GM23248 (cell line): Measurements from ENCODE around the gene TAF10.

Experiments used
- EZH2 ChIP-seq: fragments of 200-600 bp; sonication (generic); IDR thresholded peaks from 2 replicates; pipeline ENCODE4 v1.6.1; 2018; ENCODE audit warnings: antibody characterized with exemption, mild to moderate bottlenecking; ENCODE audit not compliant: insufficient read depth, poor library complexity, severe bottlenecking
- EZH2phosphoT487 ChIP-seq: fragments of 200-600 bp; sonication (generic); IDR thresholded peaks from 2 replicates; pipeline ENCODE4 v1.6.1; 2018; ENCODE audit warnings: antibody characterized with exemption, moderate library complexity, mild to moderate bottlenecking, low read depth; ENCODE audit not compliant: insufficient read depth

DNA sequence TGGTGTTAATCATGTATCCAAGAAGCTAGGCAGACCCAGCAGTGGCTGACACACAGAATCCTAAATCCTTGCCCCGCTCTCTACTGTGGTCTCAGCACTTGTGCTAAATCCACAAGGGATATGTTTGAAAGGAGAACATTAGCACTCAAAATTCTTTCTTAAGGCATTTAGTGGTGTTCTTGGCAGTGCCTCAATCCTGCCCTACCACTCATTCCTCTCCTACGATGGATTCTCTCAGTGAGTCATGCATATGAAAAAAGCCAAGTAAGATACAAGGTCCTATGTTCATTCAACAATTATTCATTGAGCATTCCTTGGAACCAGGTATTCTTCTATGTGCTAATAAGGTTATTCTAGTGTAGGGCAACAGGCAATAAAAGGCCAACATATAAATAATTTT lies 39.8 kb downstream of the TAF10 start:
- TF ChIP-seq EZH2 (no peak), EZH2phosphoT487 (no peak)
